CD14-positive monocyte (primary cell): ENCODE measurements around the gene GCK. TPM values are rescaled to one million over a fixed set of nuclear protein-coding genes. Genes with fewer than 3 reads are reported as not detected.
A peak's percentile ranks its signal among the peaks of the same experiment; 100 is the strongest.

Experiments used
- DNase-seq, 3 donors: peaks; one replicate each; pipeline ENCODE4 v3.0.0-alpha.2; 2011 to 2022
- H2AFZ ChIP-seq: 2 replicates; pipeline ENCODE4 v1.6.0; 2012; ENCODE audit warnings: mild to moderate bottlenecking, low read depth, low read length, inconsistent platforms; ENCODE audit not compliant: insufficient read depth, poor library complexity, severe bottlenecking
- H3K27ac ChIP-seq, 2 donors: 1 replicate in 1 of 2; 2 replicates in 1 of 2; pipeline ENCODE4 v1.5.1; 2012 to 2013; ENCODE audit warnings: low read length in 2 of 2, control low read depth in 1 of 2, inconsistent platforms in 1 of 2, low read depth in 1 of 2, mild to moderate bottlenecking in 1 of 2
- H3K27me3 ChIP-seq, 2 donors: one replicate each; pipeline versions ENCODE4 v1.6.0 to v1.6.1; 2011 to 2013; ENCODE audit warnings: low read length in 2 of 2; ENCODE audit not compliant: control insufficient read depth in 2 of 2, insufficient read depth in 2 of 2
- H3K36me3 ChIP-seq, 2 donors: replicated peaks in 1 of 2; 1 replicate in 1 of 2; 2 replicates in 1 of 2; pipeline versions ENCODE4 v1.5.1 to v1.6.1; 2012 to 2013; ENCODE audit warnings: low read length in 2 of 2, control low read depth in 1 of 2, inconsistent platforms in 1 of 2, mild to moderate bottlenecking in 1 of 2; ENCODE audit not compliant: insufficient read depth in 2 of 2, control insufficient read depth in 1 of 2
- H3K4me1 ChIP-seq, 2 donors: 1 replicate in 1 of 2; 2 replicates in 1 of 2; pipeline versions ENCODE4 v1.5.1 to v1.6.1; 2012 to 2013; ENCODE audit warnings: low read length in 2 of 2, control low read depth in 1 of 2, inconsistent platforms in 1 of 2, mild to moderate bottlenecking in 1 of 2, moderate library complexity in 1 of 2; ENCODE audit not compliant: insufficient read depth in 2 of 2, control insufficient read depth in 1 of 2
- H3K4me2 ChIP-seq: replicated peaks from 2 replicates; pipeline ENCODE3; 2012; ENCODE audit warnings: low read length, moderate library complexity, mild to moderate bottlenecking; ENCODE audit not compliant: poor library complexity, severe bottlenecking; ENCODE audit errors: extremely low read depth
- H3K4me3 ChIP-seq, 3 experiments: fragments of 200-600 bp in 1 of 3; sonication (generic) in 1 of 3; replicated peaks in 1 of 3; 1 replicate in 2 of 3; 2 replicates in 1 of 3; pipeline ENCODE4 v1.5.1; 2011 to 2013; ENCODE audit warnings: low read length in 3 of 3, mild to moderate bottlenecking in 3 of 3, control low read depth in 2 of 3, low read depth in 2 of 3, inconsistent platforms in 1 of 3, moderate library complexity in 1 of 3
- H3K79me2 ChIP-seq: 2 replicates; pipeline ENCODE4 v1.6.0; 2012; ENCODE audit warnings: mild to moderate bottlenecking, control low read depth, inconsistent platforms, low read length, moderate library complexity; ENCODE audit not compliant: insufficient read depth
- H3K9ac ChIP-seq: 2 replicates; pipeline ENCODE4 v1.6.0; 2017; ENCODE audit warnings: low read length, mild to moderate bottlenecking; ENCODE audit not compliant: insufficient read depth, poor library complexity, severe bottlenecking
- H3K9me3 ChIP-seq, 2 donors: replicated peaks in 1 of 2; 1 replicate in 1 of 2; 2 replicates in 1 of 2; pipeline versions ENCODE4 v1.5.1 to v1.6.1; 2012 to 2013; ENCODE audit warnings: low read length in 2 of 2, control low read depth in 1 of 2; ENCODE audit not compliant: control insufficient read depth in 1 of 2, insufficient read depth in 1 of 2
- H4K20me1 ChIP-seq: 2 replicates; pipeline ENCODE4 v1.6.0; 2012; ENCODE audit warnings: mild to moderate bottlenecking, low read length, control low read depth, moderate library complexity; ENCODE audit not compliant: insufficient read depth
- H3K27ac Mint-ChIP-seq, 7 donors: one replicate each; pipeline ENCODE4 v1.8.0; 2020; ENCODE audit warnings: mild to moderate bottlenecking in 7 of 7, mixed read lengths in 7 of 7, moderate library complexity in 6 of 7, inconsistent platforms in 2 of 7
- H3K27me3 Mint-ChIP-seq, 3 donors: one replicate each; pipeline ENCODE4 v1.8.0; 2021 to 2022; ENCODE audit warnings: low read depth in 3 of 3, mild to moderate bottlenecking in 3 of 3, mixed read lengths in 3 of 3, moderate library complexity in 3 of 3, inconsistent platforms in 1 of 3
- H3K36me3 Mint-ChIP-seq, 2 donors: one replicate each; pipeline ENCODE4 v1.8.0; 2020; ENCODE audit warnings: mixed read lengths in 2 of 2, inconsistent platforms in 1 of 2, mild to moderate bottlenecking in 1 of 2
- H3K4me1 Mint-ChIP-seq: one replicate; pipeline ENCODE4 v1.8.0; 2020; ENCODE audit warnings: mild to moderate bottlenecking, mixed read lengths
- H3K4me3 Mint-ChIP-seq, 2 donors: one replicate each; pipeline ENCODE4 v1.8.0; 2020; ENCODE audit warnings: mild to moderate bottlenecking in 2 of 2, mixed read lengths in 2 of 2, moderate library complexity in 1 of 2
- H3K9me3 Mint-ChIP-seq, 7 donors: one replicate each; pipeline ENCODE4 v1.8.0; 2020 to 2022; ENCODE audit warnings: mixed read lengths in 7 of 7, mild to moderate bottlenecking in 6 of 7, moderate library complexity in 6 of 7, inconsistent platforms in 2 of 7
- WGBS: methylation state at CpG from one replicate; pipeline ENCODE4 v1.1.5; 2013; ENCODE audit warnings: missing lambda C conversion rate; ENCODE audit not compliant: insufficient coverage; 5-methylcytosine and 5-hydroxymethylcytosine counted together
- intact Hi-C, 2 donors: fragments of 100-400 bp; cut with micrococcal nuclease; formaldehyde crosslinking; loops; one replicate each; pipeline versions ENCODE4 v1.15.0 to v1.15.1; 2023
- polyA plus RNA-seq, 3 donors: library from polyadenylated mRNA; depleted of rRNA in 1 of 3; unstranded in 2 of 3; stranded (reverse) in 1 of 3; fragments of 300-500 nt in 2 of 3; fragments of >200 nt in 1 of 3; fragmentation: Illumina TruSeq in 2 of 3; gene quantifications; 1 replicate in 2 of 3; 2 replicates in 1 of 3; pipeline ENCODE4 v1.2.3, GENCODE V29; 2012 to 2021
- TF ChIP-seq, protein P1 (sequence below): fragments of 200-600 bp; IDR thresholded peaks from one replicate; pipeline ENCODE4 v1.8.0; 2022; ENCODE audit warnings: antibody characterized with exemption, mild to moderate bottlenecking

Gene GCK
- polyA plus RNA-seq, 3 donors: not detected

DNA sequence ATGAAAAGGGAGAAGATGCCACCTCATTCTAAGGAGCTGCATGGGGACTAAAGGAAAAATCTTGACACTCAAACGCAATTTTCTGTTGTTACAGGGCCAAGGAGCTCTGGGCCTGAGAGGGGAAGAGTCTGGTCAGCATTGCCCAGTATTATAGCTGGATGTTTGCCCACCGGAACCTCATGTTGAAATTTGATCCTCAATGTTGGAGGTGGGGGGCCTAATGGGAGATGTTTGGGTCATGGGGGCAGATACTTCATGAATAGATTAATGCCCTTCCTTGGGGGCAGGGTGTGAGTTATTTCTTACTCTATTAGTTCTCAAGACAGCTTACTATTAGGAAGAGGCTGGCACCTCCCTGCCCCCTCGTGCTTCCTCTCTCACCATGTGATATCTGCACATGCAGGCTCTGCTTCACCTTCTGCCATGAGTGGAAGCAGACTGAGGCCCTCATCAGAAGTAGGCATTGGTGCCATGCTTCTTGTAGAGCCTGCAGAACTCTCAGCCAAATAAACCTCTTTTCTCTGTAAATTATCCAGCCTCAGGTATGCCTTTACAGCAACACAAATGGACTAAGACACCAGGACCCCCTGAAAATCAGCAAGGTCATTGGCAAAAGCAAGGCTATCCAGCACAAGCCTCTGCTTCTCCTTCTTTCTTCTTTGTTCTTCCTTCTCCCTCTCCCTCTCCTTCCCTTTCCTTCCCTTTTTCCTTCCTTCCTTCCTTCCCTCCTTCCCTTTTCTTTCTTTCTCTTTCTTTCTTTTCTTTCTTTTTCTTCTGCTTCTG is 15.1 kb downstream of the GCK start:
- Histone ChIP-seq H3K4me2 (no peak overlapping the region), H2AFZ (no peak overlapping the region), H4K20me1 (no peaks in the 10 kb centered on the region), H3K36me3 (no peaks in the 10 kb centered on the region), H3K9me3 (peaks cover 0 to 12% of the 10 kb centered on the region in 2 donors), H3K27ac (no peak overlapping the region), H3K79me2 (no peaks in the 10 kb centered on the region), H3K4me3 (no peak overlapping the region), H3K27me3 (no peaks in the 10 kb centered on the region), H3K9ac (no peak overlapping the region), H3K4me1 (no peaks in the 10 kb centered on the region)
- no peak overlapping the region for H3K4me3 Mint-ChIP-seq
- DNase-seq: no peak
- H3K4me1 Mint-ChIP-seq: no peaks in the 10 kb centered on the region
- H3K27me3 Mint-ChIP-seq: peaks cover 3 to 4% (median 3%) of the 10 kb centered on the region in 3 donors
- intact Hi-C loops: no loop called here
- TF ChIP-seq, protein P1, sequence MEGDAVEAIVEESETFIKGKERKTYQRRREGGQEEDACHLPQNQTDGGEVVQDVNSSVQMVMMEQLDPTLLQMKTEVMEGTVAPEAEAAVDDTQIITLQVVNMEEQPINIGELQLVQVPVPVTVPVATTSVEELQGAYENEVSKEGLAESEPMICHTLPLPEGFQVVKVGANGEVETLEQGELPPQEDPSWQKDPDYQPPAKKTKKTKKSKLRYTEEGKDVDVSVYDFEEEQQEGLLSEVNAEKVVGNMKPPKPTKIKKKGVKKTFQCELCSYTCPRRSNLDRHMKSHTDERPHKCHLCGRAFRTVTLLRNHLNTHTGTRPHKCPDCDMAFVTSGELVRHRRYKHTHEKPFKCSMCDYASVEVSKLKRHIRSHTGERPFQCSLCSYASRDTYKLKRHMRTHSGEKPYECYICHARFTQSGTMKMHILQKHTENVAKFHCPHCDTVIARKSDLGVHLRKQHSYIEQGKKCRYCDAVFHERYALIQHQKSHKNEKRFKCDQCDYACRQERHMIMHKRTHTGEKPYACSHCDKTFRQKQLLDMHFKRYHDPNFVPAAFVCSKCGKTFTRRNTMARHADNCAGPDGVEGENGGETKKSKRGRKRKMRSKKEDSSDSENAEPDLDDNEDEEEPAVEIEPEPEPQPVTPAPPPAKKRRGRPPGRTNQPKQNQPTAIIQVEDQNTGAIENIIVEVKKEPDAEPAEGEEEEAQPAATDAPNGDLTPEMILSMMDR: no peak
- WGBS: 87% methylated on average over 3 of the region's 3 CpGs
- no peaks in the 10 kb centered on the region for H3K36me3 Mint-ChIP-seq
- H3K27ac Mint-ChIP-seq: peak overlapping the region in 3 of 7 donors; percentile 13 to 72 (median 52)
- H3K9me3 Mint-ChIP-seq: peaks cover 5 to 13% (median 8%) of the 10 kb centered on the region in 7 donors

DNA sequence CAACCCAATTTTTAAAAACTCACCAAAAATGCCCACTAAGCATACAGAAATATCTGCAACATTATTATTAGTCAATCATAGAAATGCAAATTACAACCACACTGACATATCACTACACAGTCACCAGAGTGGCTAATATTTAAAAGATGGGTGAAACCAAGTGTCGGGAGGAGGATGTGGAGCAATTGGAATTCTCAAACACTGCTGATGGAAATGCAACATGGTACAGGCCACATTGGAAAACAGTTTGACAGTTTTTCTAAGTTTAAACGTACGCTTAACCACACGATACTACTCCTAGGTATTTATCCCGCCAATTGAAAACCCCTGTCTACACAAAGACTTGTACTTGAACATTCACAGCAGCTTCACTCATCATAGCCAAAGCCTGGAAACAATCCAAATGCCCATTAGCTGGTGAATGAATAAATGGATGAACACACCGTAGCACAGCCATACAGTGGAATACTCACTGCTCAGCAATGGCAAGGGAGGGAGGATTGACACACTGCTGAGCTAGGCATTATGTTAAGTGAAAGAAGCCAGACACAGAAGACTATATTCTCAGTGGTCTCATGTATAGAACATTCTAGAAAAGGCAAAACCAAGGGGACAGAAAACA is 16.3 kb downstream of the GCK start:
- Histone ChIP-seq H3K27ac (no peak overlapping the region), H3K27me3 (no peaks in the 10 kb centered on the region), H2AFZ (no peak overlapping the region), H3K4me3 (no peak overlapping the region), H3K36me3 (no peaks in the 10 kb centered on the region), H3K79me2 (no peaks in the 10 kb centered on the region), H3K9me3 (peaks cover 0 to 12% of the 10 kb centered on the region in 2 donors), H3K4me2 (no peak overlapping the region), H3K4me1 (no peaks in the 10 kb centered on the region), H3K9ac (no peak overlapping the region), H4K20me1 (no peaks in the 10 kb centered on the region)
- Mint-ChIP-seq H3K36me3 (no peaks in the 10 kb centered on the region), H3K27me3 (peaks cover under 1 to 6% (median 3%) of the 10 kb centered on the region in 3 donors), H3K27ac (no peak overlapping the region), H3K4me1 (peaks cover under 1% of the 10 kb centered on the region), H3K9me3 (peaks cover 5 to 13% (median 10%) of the 10 kb centered on the region in 7 donors), H3K4me3 (no peak overlapping the region)
- TF ChIP-seq, protein P1: no peak
- no CpG with 5 or more reads among the region's 6 CpGs for WGBS
- intact Hi-C loops: no loop called here
- no peak for DNase-seq
